Neural cell (in vitro differentiated cells): ENCODE data around the gene ACOT13.
"Not testable (repeated sequence)": the region's sequence is repeated elsewhere in the genome, so short reads cannot be mapped to it uniquely, and the experiment has no call there.

Source experiments
- CTCF ChIP-seq: fragments of 450-650 bp; IDR thresholded peaks from 2 replicates; pipeline ENCODE4 v1.5.1; 2014; ENCODE audit warnings: antibody characterized with exemption, mild to moderate bottlenecking, moderate library complexity; ENCODE audit not compliant: poor library complexity, severe bottlenecking
- EP300 ChIP-seq: fragments of 450-650 bp; conservative IDR thresholded peaks from 2 replicates; pipeline ENCODE4 v1.6.1; 2014; ENCODE audit warnings: antibody characterized with exemption, mild to moderate bottlenecking, moderate library complexity; ENCODE audit not compliant: poor library complexity, severe bottlenecking
- EZH2 ChIP-seq: fragments of 200-600, 300-800 bp; shearing (Covaris generic), sonication (generic); IDR thresholded peaks from 2 replicates; pipeline ENCODE4 v1.6.1; 2014; ENCODE audit warnings: antibody characterized with exemption, low read length, borderline replicate concordance, mild to moderate bottlenecking; ENCODE audit not compliant: insufficient read depth, poor library complexity, severe bottlenecking
- POLR2AphosphoS5 ChIP-seq: IDR thresholded peaks from 2 replicates; pipeline ENCODE4 v1.6.1; 2012

- TF ChIP-seq CTCF, POLR2AphosphoS5, EZH2, EP300: not testable (repeated sequence)
Measured at GRCh38 chr6:24731456-24732134, 64.7 kb downstream of the ACOT13 start.
